Skin epidermis (tissue), 12 donors: Measurements from ENCODE around the gene CIART.
"Not testable (repeated sequence)": the region's sequence is repeated elsewhere in the genome, so short reads cannot be mapped to it uniquely, and the experiment has no call there.

ENCODE experiments used
- H3K27ac ChIP-seq, 21 experiments: fragments of 200-600 bp; sonication (generic) in 11 of 21; one replicate each; pipeline ENCODE4 v1.5.0; 2020; ENCODE audit warnings: mild to moderate bottlenecking in 3 of 21, inconsistent platforms in 2 of 21, moderate library complexity in 2 of 21
- H3K4me3 ChIP-seq, 7 experiments: fragments of 200-600 bp; sonication (generic) in 2 of 7; one replicate each; pipeline ENCODE4 v1.5.0; 2020; ENCODE audit warnings: inconsistent platforms in 2 of 7, mild to moderate bottlenecking in 2 of 7, moderate library complexity in 1 of 7

The CIART gene, protein sequence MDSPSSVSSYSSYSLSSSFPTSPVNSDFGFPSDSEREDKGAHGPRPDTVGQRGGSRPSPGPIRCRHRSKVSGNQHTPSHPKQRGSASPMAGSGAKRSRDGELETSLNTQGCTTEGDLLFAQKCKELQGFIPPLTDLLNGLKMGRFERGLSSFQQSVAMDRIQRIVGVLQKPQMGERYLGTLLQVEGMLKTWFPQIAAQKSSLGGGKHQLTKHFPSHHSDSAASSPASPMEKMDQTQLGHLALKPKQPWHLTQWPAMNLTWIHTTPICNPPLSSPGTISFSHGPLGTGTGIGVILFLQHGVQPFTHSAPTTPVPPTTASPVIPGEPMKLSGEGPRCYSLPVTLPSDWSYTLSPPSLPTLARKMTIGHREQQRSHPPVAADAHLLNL

DNA sequence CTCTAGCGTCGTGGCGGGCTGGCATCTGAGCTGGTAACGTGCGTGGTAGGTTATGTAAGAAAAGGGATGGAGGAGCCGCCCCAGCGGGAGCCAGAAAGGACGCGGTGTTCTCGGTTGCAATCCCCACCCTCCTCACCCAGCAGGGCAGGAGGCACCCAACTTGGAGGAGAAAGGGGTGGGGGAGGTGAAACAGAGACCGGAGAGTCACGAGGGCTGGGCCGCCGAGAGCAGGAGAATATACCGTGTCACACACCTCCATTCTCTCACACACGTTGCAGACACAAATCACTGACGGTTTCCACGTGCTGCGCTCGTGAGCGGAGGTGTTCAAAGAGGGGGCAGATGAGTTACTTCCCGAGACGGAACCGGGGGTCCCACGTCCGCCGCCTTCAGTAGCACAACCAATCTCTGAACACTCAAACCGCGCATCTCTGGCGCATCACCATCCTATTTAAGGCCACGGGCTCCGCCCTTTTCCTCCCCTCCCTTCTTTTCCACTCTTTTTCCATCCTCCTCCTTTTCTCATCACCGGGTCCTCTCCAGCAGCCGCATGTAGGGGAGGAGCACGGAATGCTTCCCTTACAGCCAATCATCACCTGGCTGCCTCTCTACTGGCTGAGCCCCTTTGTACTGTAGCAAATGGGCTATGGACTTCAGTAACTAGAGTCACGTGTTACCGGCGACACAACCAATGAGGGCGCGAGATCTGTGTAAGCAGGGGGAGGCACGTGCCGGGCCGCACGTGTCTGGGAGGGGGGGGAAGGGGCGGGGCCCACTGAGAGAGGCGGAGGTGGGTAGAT is at the start of gene CIART:
Gene CIART, plus strand, starts transcription at position 797 of the 800 bp plus-strand sequence. CDS start 714 bp downstream, outside the sequence.
- peak within 1 kb of the TSS; percentile 8 to 94 (median 84) for H3K27ac ChIP-seq
- H3K4me3 ChIP-seq = peak within 1 kb of the TSS; percentile 29 to 54 (median 49)

DNA sequence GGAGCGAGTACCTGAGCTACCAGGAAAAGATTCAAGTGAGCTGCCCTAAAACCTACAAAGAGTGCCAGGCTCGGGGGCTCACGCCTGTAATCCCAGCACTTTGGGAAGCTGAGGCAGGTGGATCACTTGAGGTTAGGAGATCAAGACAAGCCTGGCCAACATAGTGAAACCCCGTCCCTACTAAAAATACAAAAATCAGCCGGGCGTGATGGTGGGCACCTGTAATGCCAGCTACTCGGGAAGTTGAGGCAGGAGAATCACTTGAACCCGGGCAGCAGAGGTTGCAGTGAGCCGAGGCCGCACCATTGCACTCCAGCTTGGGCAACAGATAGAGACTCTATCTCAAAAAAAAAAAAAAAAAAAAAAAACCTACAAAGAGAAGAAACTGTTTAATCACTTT is 49.4 kb upstream of the CIART start:
- not testable (repeated sequence) for H3K4me3 ChIP-seq
- H3K27ac ChIP-seq = peak overlapping the region in 7 of 21 experiments; percentile 90 to 98 (median 95)

DNA sequence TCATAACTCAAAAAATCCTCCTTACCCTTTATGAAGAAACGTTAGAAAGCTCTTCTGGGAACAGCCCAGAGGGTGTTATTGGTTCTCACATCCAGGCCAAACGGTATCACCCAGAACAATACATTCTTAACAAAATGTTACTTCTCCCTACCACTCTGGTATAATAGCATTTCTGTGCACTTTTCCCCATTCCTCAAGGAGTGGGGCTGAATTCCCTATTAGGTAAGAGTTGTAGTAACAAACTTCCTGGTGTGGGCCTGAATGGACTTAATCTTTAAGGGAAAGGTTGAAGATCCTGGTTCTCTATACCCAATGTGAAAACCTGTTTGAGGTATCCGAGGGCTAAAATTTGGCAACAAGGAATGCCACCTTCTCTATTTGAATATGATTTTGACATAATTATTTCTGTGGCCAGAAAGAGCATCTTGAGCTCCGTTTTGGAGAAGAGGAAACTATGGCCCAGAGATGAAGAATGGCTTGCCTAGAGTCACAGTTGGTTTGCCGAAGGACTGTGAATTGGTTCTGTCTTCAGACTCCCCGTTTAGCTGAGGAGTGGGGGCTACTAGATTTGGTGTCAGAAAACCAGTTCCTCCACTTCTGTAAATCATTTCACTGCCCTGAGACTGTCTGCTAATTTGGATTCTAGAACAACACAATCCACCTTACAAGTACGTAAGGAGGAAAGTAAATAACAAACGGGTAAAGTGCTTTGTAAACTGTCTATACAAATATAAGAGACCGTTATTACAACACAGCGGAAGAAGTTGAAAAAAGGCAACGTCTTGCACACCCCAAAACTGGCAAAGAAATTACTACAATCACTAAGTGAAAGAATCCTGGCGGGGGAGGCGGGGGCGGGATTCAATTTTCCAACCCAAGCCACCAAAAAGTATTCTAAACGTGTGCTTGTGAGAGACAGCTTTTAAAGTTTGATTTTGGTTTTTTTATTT is 48.7 kb upstream of the CIART start:
- peak overlapping the region; percentile 67 to 98 (median 81) for H3K4me3 ChIP-seq
- H3K27ac ChIP-seq = peak overlapping the region in 20 of 21 experiments; percentile 83 to 98 (median 94)

DNA sequence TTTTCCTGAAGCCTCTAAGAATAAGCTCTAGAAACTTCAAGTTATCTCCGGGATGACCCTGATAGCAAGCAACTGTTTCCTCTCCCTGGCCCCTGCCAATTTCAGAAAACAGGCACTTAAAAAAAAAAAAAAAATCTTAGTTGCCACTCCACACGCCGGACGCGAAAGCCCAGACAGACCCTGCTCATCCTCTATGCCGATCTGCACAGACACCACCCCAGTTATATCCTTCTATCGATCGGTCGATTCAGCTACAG is 48.1 kb upstream of the CIART start:
- peak overlapping the region; percentile 67 to 98 (median 81) for H3K4me3 ChIP-seq
- peak overlapping the region in 20 of 21 experiments; percentile 83 to 98 (median 94) for H3K27ac ChIP-seq

DNA sequence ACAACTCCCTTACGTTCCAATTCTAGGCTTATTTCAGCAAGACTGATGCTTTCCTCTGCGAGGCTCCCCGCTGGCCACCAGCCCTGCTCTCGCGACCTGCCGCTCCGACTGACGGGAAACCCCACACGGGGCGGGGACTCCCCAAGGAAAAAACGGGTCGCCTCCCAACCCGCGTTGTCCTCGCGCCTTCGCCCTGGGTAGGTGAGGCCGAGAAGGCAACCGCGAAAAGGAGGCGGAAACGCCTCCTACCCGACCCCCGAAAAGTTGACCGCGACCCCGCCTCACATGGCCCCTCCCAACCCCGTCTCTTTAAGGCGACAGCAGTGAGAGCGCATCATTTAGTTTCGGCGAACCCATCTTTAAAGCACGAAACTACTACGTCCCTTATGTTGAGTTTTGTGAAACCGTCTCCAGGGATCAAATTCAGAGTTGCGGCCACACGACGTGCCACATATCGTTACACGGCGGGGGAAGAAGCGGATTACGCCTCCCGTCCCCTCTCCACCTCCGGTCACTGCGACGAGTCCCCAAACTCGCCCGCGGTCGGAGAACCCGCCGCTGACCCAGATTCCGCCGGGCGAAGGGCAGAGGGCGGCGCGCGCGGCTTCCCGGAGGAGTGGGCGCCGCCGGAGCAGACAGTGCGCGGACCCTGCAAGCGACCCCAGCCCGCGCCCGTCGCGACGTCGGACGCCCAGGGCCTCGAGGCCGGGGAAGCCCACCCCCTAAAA is 47.6 kb upstream of the CIART start:
- Histone ChIP-seq H3K27ac (peak overlapping the region; percentile 46 to 98 (median 94)), H3K4me3 (peak overlapping the region; percentile 67 to 98 (median 81))

DNA sequence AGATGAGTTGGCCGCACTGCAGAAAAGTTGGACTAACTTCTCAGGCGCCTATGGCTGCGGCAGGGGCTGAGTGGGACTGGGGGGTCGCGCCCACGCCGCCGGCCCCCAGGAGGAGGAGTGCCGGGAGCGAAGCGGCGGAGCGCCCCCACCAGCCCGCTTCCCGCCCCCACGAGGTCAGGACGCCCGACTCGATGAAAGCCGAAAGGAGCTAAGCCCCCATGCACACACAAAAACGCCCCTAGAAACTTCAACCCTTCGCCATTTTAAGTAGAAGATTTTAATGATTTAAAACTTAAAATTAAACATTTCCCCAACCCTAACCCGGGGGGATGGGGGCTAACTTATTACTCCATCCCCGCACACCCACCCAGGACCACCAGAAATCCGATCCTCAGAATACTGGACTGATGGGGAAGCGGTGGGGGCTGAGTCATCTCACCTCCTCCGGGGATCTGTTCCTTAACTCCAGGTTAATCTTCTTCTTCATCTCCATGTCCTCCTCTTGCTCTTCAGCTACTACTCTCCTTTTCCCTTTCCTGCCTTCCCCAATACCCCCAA is 47.0 kb upstream of the CIART start:
- Histone ChIP-seq H3K27ac (peak overlapping the region; percentile 46 to 98 (median 94)), H3K4me3 (peak overlapping the region; percentile 67 to 98 (median 81))

DNA sequence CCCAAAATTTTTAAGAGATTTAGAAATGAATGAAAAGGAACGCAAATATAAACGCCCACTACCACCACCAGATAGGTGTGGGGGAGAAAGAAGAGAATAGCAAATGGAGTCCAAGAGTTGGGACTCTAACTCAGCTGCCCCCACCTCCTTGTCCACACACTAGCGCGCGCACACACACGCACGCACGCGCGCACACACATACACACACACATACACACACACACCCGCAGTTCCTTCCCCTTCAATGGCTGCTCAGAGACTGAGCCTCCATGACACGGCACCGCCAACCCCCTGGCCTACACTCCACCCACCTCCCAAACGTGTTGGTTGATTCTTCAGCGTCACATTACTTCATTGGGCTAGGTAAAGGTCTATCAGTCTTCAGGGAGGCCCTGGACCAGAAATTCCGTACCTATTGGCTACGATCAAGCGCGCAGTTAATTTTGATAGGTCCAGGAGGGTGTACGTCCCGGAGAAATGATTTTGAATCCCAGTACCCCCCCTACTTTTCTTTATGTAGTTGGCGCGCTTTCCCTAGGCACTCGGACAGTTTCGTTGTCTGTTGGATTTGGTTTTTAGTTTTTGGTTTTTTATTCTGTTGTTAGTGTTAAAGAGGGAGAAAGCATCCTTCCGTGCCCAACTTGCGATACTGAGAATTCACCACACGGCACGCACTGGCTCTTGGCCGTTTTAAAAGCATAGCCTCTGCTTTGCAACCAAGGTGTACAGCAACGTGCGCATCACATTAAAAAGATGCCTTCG is 46.3 kb upstream of the CIART start, which contains the start of gene ANP32E:
Gene ANP32E, minus strand, starts transcription at position 261 of the 762 bp plus-strand sequence. CDS start 326 bp downstream, outside the sequence.
- Histone ChIP-seq H3K4me3 (peak within 1 kb of the TSS; percentile 67 to 98 (median 81)), H3K27ac (peak within 1 kb of the TSS; percentile 46 to 98 (median 94))

DNA sequence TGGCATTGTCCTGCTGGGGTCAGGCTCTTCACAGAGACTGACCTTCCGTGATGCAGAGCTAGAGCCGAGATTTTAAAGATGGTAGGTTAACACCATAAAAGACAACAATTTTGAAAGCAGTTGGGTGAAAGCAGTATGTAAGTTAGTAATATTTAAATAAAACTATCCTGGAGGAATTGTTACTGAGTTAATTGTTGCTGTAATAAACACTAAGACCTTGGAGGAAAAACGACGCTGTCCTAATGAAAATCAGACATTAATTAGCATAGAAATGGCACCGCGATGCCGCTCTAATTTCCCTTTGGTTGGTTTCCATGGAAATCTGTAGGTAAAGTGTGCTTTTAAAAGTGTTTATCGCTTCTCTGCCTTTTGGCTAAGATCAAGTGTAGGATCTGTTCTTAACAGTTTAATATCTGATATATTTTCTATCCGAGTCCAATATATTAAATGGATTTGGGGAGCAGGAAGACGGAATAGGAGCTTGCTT is 45.7 kb upstream of the CIART start:
- peak overlapping the region in 3 of 21 experiments; percentile 40 to 95 (median 58) for H3K27ac ChIP-seq
- peak overlapping the region; percentile 67 to 98 (median 81) for H3K4me3 ChIP-seq

DNA sequence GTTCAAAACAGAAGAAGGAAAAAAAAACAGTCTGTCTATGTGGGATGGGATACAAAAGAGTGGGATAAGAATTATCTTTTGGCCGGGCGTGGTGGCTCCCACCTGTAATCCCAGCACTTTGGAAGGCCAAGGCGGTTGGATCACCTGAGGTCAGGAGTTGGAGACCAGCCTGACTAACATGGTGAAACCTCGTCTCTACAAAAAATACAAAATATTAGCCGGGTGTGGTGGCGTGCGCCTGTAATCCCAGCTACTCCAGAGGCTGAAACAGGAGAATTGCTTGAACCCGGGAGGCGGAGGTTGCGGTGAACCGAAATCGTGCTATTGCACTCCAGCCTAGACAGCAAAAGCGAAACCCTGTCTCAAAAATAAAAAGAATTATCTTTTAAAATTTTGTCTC is 45.2 kb upstream of the CIART start:
- not testable (repeated sequence) for H3K27ac ChIP-seq, H3K4me3 ChIP-seq

DNA sequence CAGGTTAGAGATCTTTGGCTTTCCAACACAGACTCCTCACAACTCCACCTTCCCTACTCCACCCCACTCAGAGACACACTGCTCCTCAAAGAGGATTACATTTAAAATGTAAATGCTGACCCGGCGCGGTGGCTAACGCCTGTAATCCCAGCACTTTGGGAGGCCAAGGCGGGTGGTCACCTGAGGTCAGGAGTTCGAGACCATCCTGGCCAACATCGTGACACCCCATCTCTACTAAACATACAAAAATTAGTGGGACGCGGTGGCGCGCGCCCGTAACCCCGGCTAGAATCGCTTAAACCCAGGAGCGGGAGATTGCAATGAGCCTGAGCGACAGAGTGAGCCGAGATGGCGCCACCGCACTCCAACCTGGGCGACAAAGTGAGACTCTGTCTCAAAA is 44.6 kb upstream of the CIART start:
- Histone ChIP-seq H3K27ac (no peak overlapping the region), H3K4me3 (no peak overlapping the region)

DNA sequence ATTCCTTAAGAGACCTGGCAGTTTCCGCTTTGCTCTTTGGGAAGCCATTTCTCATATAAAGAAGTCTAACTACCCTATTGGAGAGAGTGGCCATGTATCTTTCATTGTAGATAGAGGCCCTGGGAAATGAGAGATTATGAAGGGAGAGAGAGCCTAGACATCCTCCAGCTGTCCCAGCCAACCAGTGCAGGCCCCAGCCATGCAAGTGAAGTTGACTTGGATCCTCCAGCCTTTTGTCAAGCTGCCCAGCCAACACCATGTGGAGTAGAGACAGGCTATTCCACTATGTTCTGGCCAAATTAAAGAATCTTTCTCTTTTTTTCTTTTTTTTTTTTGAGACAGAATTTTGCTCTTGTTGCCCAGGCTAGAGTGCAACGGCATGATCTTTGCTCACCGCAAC is 39.4 kb upstream of the CIART start:
- no peak overlapping the region for H3K27ac ChIP-seq
- no peak overlapping the region for H3K4me3 ChIP-seq

DNA sequence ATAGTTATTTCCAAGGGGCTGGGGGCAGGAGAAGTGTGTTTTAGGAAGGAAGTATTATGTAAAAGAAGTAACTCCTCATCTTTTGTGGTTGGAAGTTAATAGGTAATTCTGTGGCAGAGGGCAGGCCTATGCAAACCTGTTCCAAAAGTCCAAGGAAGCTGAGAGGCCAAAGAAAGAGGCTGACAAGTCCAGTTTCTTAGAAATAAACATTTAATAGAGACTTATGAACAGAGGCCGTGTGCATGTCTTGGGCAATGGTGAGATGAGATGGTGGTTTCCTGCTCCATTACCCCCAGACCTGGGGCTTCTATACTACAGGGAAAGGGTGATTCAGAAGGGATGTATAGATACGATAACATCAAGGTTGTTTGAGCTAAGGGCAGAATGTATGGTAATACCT is 32.4 kb upstream of the CIART start:
- H3K27ac ChIP-seq = no peak overlapping the region
- no peak overlapping the region for H3K4me3 ChIP-seq

DNA sequence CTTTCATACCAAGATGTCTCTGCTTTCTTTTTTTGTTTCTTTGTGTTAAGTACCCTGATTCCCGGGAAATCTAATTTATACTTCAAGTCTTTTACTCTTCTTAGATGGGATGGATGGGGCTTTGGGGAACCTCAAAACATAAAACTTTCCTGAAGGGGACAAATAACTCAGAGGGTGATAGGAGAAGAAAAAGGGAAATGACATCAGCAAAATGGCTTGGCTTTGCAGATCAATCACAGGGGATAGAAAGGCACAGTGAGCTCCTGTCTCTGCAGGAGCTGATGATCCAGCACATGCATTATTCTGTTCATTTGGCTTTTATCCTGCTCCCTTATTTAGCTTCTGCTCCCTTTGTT is 26.2 kb upstream of the CIART start:
- Histone ChIP-seq H3K4me3 (no peak overlapping the region), H3K27ac (peak overlapping the region in 6 of 21 experiments; percentile 3 to 45 (median 13))

DNA sequence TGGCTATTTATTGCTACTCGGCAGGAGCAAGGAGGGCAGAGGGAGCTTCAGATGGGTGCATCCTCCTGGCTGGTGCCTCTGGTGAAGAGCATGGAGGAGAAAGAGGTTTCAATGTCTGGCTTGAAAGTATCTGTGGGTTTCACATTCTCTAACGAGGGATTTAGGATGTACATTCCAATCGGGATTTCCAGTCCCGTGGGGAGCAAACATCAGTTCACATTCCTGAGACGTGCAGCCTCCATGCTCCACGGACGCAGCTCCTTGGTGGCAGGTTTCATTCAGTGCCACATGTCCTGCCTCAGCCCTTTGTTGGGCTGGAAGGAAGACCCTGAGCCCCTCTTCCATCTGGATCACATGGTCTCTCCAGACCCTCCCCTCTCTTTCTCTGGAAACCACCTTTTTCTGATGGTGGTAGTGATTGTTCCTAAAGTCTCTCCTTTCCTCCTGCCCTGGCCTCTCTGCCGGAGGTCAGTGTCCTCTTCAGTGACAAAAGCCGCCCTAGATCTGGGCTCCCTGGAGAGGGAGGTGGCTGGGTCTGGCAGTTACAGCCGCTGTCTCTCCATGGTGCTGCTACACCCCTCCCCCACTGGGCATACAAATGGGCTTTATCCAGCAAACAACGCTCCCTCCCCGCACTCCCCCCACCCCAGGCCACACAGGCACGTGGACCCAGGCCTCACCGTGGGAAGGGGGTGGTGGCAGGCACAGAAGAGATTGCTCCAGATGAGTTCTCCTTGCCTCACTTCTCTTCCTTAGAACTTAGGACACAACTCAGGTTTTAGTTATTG is 25.6 kb upstream of the CIART start:
- Histone ChIP-seq H3K27ac (peak overlapping the region in 3 of 21 experiments; percentile 12 to 30 (median 14)), H3K4me3 (no peak overlapping the region)

DNA sequence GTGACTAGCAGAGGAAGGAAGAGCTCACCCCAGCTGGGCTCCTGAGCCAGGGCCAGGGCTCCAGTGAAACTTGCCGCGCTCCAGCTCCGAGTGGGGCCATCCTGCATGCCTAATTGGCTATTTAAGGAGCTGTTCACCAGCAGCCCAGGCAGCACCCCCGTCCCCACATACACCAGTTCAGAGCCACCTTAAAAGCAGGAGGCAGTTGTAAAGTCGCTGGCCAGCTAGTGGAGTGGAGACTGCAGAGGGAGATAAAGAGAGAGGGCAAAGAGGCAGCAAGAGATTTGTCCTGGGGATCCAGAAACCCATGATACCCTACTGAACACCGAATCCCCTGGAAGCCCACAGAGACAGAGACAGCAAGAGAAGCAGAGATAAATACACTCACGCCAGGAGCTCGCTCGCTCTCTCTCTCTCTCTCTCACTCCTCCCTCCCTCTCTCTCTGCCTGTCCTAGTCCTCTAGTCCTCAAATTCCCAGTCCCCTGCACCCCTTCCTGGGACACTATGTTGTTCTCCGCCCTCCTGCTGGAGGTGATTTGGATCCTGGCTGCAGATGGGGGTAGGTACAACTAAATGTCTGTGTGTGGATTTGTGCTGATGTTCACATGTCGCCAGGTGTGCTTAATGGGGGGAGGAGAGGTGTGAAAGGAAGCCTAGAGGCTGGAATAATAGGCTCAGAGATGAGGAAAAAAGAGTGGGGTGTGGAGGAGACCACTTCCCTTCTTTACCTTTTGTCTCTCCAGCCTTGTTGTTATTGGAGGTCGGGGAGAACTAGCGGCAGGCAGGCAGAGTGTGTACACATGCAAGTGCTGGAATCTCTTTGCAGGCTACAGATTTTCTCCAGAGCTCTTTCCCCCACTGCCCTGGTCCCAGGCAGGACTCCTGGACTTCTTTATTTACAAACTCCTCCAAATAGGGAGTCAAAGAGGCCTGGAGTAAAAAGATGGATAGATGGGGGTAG is 24.4 kb upstream of the CIART start, which contains the start of gene CA14:
Gene CA14, plus strand, starts transcription at position 151 of the 962 bp plus-strand sequence. Its CDS starts 355 bp downstream, at position 506.
- no peak within 1 kb of the TSS for H3K4me3 ChIP-seq
- H3K27ac ChIP-seq = peak within 1 kb of the TSS in 1 of 21 experiments; percentile 30

DNA sequence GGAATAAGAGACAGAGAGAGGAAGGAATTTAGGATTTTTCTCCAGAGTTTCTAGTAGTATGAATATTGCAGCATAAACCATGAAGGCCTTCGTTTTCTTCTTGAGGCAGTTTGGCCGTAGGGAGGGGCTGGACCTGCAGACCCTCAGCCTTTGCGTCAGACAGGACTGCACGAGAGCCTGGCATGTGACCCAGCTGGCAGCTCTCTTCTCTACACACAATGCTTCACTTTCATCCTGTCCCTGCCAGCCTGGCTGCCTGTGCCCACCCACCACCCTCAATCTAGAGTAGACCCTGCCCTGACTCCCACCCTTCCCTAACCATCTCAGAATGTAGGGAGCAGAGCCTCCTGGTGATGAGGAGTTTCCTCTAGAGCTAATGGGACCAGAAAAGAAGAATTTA is 23.1 kb upstream of the CIART start:
- H3K27ac ChIP-seq = peak overlapping the region in 3 of 21 experiments; percentile 8 to 45 (median 22)
- no peak overlapping the region for H3K4me3 ChIP-seq
